Measurements from ENCODE around the gene RANBP3L.
A peak's percentile ranks its signal among the peaks of the same experiment; 100 is the strongest.

The RANBP3L gene

DNA sequence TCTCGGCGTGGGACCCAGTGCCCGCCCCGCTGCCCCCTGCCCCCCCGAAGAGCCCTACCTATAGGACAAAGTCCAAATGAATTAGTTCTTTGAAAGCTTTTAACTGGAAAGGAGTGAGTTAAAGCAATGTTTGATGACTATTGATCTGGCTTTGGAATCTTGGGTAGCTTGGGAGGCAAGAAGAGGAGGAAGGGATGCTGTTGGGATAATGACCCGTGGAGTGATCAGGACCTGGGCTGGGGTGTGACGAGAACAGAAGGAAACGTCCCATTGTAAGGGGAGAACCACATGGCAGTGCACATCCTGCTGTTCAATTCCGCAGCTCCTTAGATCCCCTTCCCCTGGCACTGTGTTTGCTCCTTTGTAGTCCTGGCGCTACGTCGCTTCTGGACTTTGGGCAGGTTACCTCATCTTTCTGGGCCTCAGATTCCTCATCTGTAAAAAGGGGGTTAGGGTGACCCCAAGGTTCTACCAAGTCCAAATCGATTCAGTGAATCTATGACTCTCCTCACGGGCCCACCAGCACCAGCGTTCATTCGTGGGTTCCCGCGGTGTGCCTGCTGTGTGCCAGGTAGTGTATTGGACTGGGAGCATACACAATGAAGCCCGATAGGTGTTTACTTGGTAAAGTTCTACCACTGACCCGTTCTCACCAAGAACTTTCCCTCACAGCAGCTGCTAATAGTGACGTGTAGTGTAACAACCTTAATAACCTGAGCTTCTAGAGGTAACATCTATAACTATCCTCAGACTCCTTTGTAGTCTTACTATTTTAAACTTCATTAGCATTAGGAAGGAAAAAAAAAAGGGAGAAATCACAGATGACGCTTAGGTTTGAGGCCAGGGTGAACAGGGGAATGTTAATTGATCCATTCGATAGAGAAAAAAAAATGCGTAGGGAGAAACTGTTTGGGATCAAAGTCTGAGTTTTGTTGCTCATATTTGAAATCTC lies 58.9 kb downstream of the RANBP3L start:
- no peak for DNase-seq

DNA sequence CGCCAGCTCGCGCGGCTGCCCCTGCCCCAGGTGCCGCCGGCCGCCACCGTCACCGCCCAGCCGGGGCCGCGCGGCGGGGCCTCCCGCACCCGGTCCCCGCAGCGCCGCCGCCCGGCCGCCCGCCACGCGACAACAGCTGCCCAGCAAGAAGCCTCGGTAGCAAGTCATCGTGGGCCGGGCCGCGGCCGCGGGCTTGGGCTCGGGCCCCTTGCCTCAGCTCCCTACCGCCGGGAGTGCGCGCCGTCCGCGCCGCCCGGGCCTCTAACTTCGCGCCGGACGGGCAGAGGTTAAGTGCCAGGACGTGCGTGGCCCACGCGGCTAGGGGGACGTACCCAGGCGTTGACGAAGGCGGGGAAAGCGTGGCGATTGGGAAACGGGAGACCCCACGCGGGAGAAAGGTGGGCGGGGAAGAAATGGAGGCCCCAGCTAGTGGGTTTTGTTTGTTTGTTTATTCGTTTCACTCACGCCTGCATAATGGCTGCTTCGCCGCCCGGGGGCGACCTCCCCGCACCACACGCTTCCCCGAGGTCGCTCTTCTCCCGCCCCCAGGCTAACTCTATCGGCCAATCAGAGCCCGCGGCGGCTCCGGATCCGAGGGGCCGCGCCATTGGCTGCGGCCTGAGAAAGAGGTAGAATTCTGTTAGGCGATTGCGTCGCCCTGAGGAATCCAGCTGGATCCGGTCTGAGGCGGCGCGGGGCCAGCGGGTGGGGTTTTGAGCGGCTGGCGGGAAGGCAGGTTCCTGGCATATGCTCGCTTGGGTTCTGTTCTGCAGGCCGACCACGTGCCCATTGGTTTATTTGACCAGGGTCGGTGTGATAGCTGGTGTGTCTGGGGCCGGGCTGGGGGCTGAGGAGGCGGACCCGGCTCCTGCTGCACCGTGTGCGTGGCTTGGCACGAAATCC lies 59.8 kb downstream of the RANBP3L start, which contains the start of gene NADK2:
Gene NADK2 (minus strand): TSS at position 295 of the 903 bp plus-strand sequence. CDS start 127 bp downstream, at position 168.
- peak; percentile 79 for DNase-seq

DNA sequence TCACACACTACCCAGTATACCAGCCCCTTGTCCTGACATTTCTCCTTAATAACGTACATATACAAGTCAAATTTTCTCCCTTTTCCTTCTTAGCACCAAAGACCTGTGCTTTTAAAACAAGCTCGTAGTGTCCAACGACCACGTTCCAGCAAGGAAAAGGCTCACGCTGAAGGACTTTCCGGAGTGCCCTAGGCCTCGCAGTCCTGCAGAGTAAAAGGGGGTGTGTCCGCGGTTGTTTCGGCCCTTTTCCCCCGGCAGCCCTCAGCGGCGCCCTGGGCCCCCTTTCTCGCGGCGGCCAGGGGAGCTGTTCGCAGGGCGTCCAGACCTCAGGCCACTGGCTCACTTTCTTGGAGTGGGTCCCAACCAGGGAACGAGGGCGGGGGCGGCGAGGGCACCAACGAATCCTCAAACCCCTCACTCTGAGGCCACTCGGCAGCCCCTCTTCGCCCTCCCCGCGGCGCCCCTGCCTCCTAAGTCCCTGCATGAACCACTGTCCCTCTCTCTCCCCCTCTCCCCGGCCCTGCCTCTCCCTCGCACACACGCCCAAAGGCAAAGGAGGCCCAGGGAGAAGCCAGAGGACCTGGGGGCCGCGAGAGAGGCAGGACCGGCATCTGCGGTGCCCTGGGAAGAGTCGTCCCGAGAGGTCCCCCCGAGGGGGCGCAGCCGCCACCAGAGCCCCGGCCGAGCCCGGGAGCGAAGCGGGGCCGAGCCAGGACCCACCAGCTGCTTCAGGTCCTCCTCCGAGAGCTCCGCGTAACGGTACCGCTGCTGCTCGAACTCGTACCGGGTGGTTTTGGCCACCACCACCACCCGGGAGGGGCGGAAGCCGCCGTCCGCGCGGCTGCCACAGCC lies 60.7 kb downstream of the RANBP3L start:
- DNase-seq, result peak; percentile 22

DNA sequence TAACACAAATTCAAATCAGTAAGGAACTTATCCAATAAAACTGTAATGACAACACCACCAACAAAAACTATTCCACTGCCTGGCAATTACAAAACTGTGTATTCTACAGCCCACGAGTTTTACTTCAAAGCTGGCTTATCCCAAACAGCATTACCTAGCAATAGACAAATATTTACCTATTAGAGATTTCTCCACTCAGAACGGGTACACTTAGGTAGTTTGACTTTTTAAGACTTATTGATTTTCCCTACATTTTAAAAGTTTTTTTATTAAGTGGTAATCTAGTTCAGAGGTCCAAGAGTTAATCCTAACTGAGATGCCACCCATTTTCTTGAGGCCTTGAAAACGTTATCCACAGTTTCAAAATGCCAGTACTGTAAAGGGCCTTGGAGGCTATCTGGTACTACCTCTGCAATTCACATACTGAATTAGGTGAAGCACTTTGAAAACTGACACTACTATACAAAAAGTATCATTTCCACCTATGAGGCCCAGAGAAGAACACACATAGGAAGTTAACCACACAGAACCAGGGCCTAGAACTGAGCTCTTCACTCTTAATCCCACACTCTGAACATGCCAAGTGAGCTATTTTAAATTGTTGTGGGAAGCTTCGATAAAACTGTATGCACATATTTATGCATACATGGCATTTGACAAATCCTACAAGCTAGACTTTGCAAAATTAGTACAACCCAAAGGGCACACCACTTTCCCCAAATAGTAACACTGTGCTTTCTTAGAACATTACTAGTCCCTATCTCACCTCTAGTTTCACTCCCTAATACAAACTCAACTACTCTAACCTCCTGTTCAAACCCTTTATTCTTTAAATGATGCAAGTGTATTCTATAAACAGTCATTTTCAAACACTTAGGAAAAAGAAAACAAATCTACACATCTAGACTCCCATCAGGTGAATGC lies 62.1 kb downstream of the RANBP3L start:
- no peak for DNase-seq

DNA sequence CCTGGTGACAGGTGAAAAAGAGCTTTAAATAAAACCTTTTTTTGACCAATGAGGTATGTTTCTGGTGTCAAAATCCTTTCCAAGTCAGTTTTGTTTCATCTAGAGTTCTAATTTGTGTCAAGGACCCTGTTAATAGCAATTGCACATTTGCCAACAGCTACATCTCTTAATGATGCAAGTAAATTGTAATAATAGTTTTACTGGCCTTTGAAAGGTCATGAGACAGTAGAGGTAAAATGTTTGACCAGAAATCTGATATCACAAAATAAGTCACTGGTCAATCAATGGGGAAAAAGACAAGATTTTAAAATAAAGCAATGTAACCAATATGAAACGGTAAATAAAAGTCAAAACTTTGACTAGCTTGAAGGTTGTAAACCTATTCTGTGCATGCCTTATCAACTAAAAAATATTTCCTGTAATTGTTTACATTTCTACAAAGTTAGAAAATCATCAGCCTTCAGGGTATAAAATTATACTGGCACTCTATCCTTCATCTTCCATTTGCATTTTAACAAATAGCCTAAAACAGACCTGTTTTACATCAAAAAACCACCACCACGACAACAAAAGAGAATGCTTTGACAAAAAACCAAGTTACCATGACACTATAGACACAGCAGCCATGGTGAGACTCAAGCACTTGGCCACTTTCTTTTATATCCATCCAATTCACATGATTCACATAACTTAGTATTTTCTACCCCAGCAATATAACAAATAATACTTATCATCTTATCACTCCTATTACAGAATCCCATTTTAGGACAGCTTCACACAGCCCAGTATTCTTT lies 63.0 kb downstream of the RANBP3L start:
- DNase-seq, result no peak

DNA sequence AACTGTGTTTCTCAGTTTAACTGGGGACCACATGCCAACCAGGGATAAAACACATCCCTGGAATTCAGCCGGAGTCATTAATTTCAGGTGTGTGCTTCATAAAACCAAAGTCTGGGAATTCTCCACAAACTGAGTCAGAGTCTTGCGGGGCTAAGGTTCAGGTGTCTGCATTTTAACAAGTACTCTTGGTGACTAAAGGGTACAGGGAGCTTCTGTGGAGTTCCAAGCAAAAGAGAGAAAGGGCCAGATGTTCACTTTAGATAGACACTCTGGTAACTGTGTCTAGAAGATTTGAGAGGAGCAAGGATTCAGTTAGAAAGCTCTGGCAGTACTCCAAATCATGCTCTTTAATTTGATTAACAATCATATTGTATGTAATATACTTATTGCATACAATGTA lies 64.0 kb downstream of the RANBP3L start:
- no peak for DNase-seq

DNA sequence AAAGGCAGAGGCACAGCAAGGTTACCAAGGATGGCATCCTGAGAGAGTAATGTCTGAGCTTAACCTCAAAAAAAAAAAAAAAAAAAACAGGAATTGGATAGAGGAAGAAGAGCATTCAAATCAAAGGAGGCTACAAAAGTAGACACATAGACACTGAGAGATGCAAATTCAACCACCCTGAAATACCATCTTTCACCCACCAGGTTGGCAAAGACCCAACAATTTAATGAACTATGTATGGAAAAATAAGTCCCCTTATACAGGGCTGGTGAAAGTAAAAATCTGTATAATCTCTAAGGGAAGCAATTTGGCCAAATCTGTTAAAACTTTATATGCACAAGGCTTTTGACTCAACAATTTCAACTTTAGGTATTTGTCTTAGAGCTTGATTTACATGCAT lies 64.9 kb downstream of the RANBP3L start:
- no peak for DNase-seq

DNA sequence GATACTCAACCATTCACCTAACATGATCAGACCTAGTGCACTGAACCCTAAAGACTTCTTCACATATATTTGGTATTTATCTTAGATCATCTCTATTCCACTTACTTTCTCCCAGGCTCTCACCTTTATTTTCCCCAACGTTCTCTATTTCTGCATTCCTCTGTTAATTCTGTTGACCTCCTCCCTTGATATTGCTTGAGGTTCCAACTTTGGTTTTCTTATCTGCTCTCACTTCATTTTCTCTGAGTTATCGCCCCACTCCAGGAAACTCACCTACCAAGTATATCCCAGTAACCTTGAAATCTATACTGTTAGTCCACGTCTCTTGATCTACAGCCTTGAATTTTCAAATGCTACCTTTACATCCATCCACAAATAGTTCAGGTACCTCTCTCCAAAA lies 69.2 kb downstream of the RANBP3L start:
- no peak for DNase-seq

DNA sequence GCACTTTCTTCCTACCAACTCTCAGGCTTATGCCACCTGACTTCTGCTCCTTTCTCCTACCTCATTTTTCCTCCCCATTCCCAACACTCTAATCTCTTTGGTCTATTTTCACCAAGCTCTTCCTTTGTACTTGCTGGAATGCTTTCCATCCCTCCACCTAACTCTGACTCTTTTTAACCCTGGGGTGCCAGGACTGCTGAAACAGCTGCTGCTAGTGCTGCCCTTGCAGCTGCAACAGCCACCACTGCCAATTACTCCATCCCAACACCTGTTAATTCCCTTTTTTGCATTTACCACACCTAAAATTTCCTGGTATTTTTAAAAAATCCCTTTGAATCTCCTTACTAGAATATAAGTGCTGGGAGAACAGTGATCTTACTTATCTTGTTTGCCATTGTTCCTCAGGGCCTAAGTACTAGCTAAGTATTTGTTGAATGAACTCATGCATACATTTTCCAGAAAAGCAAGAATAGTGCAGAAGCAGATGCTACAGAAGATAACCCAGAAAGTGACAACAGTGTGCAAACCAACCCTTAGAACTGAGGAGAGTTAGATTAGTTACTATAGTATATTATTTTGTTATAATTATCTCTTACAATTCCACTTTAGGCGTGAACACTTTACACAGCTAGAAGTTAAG lies 71.4 kb downstream of the RANBP3L start:
- DNase-seq, result no peak

DNA sequence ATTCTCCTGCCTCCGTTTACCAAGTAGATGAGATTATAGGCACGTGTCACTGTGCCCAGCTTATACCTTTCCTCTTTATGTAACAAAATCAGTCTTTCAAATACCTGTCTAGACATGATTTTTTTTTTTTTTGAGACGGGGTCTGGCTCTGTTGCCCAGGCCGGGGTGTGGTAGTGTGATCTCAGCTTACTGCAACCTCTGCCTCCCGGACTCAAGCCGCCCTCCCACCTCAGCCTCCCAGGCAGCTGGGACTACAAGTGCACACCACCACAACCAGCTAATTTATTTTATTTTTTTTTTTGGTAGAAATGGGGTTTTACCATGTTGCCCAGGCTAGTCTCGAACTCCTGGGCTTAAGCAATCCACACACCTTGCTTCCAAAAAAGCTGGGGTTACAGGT lies 73.2 kb downstream of the RANBP3L start:
- DNase-seq, result no peak

DNA sequence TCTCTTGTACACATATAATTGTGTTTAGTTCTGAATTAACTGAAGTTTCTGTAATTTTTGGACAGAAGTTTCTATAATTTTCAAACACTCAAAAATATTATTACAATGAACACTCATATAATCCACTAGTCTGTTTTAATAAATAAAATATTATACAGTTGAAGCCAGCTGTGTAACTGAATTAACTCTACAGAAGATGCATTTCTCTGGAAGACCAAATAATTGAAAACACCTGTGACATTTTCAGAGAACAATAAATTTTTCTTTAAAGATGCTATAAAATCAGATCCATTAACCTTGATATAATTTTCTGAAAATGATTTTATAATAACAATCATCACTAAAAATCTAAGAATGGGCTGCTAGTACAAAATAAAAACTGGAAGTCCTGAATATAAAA lies 74.7 kb downstream of the RANBP3L start:
- no peak for DNase-seq

DNA sequence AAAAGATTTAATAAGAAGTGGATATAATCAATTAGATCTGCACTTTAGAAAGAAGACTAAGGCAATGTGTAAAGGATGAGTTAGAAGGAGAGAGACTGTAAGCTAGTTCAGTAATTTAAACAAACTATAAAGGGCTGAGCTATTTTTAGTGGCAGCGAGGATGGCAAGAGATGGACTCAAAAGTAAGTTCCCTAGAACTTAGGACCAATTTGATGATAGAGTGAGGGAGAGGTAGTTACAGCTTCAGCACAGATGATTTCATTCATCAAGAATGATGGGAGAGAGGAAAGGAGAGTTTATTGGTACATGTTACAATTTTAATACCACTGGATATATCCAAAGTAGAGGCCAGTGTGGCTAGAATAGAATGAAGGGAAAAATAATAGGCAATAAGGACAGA lies 79.1 kb downstream of the RANBP3L start:
- DNase-seq, result no peak

DNA sequence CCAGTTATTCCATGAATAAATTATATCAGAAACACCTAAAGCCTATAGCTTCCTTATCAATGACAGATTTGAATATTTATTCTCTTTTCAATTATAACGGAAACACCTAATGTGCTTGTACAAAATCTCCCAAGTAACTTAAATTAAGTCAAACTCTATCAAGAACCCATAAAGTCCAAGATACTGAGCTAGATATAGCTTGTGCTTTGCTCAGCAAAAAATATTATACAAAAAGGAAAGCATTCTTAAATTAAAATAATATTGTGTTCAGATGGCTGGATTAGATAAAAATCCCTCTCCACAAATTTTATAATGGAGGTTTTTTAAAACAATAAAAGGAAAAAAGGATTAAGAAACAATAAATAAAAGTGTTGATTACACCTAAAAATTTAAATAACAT lies 83.7 kb downstream of the RANBP3L start:
- no peak for DNase-seq

DNA sequence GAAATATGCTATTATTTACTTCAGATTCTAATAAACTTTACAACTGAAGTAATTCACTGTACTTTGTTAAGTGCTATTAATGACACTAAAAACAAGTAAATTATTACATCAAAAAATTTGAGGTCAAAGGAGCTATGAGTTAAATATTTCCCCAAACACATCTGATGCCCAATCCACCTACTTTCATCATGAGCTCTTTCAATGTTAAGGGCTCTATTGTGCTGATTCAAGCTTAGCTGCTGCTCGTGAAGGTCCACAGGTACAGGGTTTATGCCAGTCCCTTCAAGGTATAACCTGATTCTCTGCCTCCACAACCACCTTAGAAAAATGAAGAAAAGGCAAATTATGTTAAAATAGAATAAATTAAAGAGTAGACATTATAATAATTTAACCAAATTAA lies 84.1 kb downstream of the RANBP3L start:
- no peak for DNase-seq

DNA sequence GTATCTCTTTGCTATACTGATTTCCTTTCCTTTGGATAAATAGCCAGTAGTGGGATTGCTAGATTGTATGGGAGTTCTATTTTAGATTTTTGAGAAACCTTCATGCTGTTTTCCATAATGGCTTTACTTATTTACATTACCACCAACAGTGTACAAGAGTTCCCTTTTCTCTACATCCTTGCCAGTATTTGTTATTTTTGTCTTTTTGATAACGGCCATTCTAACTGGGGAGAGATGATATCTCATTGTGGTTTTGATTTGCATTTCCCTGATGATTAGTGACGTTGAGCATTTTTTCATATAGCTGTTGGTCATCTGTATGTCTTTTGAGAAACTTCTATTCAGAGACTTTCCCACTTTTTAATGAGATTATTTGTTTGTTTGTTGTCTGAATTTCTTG lies 85.8 kb downstream of the RANBP3L start:
- no peak for DNase-seq

DNA sequence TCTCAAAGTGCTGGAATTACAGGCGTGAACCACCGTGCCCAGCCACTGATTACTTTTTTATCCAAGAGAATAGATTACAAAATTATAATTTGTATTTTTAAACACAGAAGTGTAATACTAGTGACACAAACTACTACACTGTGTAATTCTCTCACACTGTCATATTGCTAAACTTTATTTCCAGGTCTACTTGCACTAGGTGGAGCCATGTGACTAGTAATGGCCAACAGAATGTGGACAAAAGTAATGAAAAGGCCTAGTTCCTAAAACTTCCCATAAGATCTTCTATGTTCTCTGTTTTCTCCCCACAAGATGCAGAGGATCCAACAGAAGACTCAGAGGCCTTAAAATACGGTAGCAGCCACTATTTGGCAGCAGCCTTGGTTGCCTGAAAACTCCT lies 87.3 kb downstream of the RANBP3L start:
- DNase-seq, result no peak

DNA sequence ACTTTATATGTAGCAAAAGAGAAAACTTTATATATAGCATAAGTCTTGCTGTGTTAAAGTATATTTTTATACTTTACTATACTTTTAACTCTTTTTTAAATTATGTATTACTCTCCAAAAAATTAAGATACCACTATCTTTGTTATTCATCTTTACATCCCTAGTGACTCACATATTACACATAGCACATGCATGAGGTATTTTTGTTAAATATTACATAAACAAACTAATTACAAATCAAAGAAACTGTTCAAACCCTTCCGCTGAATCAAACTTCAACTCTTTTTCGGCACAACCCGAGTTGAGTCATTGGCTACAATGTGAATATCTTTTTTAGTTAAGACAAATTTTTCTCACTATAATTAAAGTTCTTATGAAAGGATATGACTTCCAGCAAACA lies 92.0 kb downstream of the RANBP3L start:
- no peak for DNase-seq

DNA sequence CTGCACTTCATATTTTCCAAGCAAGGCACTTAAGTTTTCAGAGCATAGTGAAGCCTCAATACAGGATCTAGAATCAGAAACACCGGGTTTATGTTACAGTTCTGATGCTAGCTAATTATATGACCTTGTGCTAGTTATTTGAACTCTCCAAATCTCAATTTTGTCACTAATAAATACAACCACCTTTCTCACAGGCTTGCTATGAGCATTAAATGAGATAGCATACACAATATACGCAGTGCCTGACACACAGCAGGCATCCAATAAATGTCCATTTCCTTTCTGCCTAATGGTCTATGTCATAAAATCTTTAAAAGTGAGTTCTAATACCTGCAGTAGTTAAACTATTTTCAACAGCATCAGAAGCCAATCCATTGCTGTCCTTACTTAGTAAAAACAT lies 92.9 kb downstream of the RANBP3L start:
- DNase-seq, result no peak

DNA sequence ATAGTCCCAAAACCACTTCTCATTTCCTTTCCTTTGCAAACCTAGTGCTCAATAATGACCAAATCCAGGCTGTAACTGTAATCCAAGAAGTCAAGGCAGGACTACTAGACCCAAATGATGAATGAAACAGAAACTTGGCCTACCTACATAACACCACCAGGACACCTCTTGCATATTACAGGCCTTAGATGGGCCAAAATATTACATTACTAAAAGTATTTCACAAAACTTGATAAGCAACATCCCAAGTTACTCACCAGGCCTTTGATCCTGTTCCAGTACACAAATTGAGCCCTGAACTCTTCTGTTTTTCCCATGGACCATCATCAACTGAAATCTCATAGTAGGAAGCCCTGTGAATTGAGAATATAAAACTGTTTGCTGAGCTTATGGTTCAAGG lies 94.8 kb downstream of the RANBP3L start:
- DNase-seq, result no peak

DNA sequence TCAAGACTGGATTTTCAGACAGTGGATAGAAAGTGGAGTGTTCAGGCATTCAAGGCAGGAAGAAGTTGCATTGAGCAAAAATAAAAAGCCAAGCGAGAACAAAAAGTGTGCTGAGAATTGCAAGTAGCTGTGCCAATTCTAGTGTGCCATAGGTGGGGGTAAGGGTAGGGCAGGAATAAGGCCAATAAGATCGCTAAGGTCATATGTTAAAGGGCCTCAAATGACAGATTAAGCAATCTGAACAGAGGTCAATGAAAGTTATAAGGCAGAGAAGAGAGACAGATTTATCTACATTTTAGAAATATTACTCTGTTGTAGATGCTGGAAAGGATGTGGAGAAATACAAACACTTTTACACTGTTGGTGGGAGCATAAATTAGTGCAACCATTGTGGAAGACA lies 96.4 kb downstream of the RANBP3L start:
- no peak for DNase-seq

All from NCI-H1048 (cell line).